CD4-positive, alpha-beta T cell treated with Interleukin-17A for 4 hours (primary cell): ENCODE measurements around the gene OR10V1.
"Not testable (repeated sequence)": the region's sequence is repeated elsewhere in the genome, so short reads cannot be mapped to it uniquely, and the experiment has no call there.

Experiments
- DNase-seq: peaks from one replicate; pipeline ENCODE4 v3.0.0-alpha.2; 2020; ENCODE audit warnings: mixed read lengths

OR10V1 gene

GRCh38 chr11:59708537-59708936 lies 5.1 kb downstream of the OR10V1 start:
- DNase-seq: no peak

- no peak for DNase-seq
Measured at GRCh38 chr11:59707371-59707770, 6.3 kb downstream of the OR10V1 start.

- no peak for DNase-seq
Measured at GRCh38 chr11:59706518-59707285, 6.9 kb downstream of the OR10V1 start.

GRCh38 chr11:59705294-59705693 lies 8.4 kb downstream of the OR10V1 start:
- DNase-seq: no peak

GRCh38 chr11:59703515-59703914 lies 10.1 kb downstream of the OR10V1 start:
- DNase-seq: not testable (repeated sequence)

GRCh38 chr11:59700157-59700556 lies 13.5 kb downstream of the OR10V1 start:
- DNase-seq: not testable (repeated sequence)

- no peak for DNase-seq
Measured at GRCh38 chr11:59698506-59698905, 15.1 kb downstream of the OR10V1 start.

- no peak for DNase-seq
Measured at GRCh38 chr11:59692915-59693314, 20.7 kb downstream of the OR10V1 start.

GRCh38 chr11:59691156-59691555 lies 22.5 kb downstream of the OR10V1 start:
- DNase-seq: no peak

GRCh38 chr11:59689015-59689414 lies 24.6 kb downstream of the OR10V1 start:
- no peak for DNase-seq

GRCh38 chr11:59681260-59681725 lies 32.4 kb downstream of the OR10V1 start:
- DNase-seq: not testable (repeated sequence)

- DNase-seq: peak; percentile 70
Measured at GRCh38 chr11:59680287-59681154, 33.1 kb downstream of the OR10V1 start.

GRCh38 chr11:59679347-59679746 lies 34.3 kb downstream of the OR10V1 start:
- no peak for DNase-seq

GRCh38 chr11:59678813-59679165 lies 34.9 kb downstream of the OR10V1 start:
- no peak for DNase-seq

- no peak for DNase-seq
Measured at GRCh38 chr11:59678118-59678812, 35.4 kb downstream of the OR10V1 start.

GRCh38 chr11:59676205-59676604 lies 37.4 kb downstream of the OR10V1 start:
- DNase-seq: no peak

- DNase-seq: no peak
Measured at GRCh38 chr11:59674291-59674690, 39.4 kb downstream of the OR10V1 start.

- DNase-seq: no peak
Measured at GRCh38 chr11:59673291-59673690, 40.4 kb downstream of the OR10V1 start.

GRCh38 chr11:59671471-59671870 lies 42.2 kb downstream of the OR10V1 start:
- DNase-seq: no peak

- DNase-seq: no peak
Measured at GRCh38 chr11:59669611-59670009, 44.0 kb downstream of the OR10V1 start.

GRCh38 chr11:59668950-59669610 lies 44.6 kb downstream of the OR10V1 start, which contains the start of gene PATL1:
PATL1 (minus strand) TSS chr11:59669037; CDS start chr11:59668895, 142 bp downstream.
- DNase-seq: peak; percentile 100

- DNase-seq: no peak
Measured at GRCh38 chr11:59668188-59668949, 45.3 kb downstream of the OR10V1 start.
